ENCODE results near the gene OR10C1. TPM values are rescaled to one million over a fixed set of nuclear protein-coding genes. Genes with fewer than 3 reads are reported as not detected.

The OR10C1 gene
- total and polyA plus RNA-seq, 7 experiments from 2014 or later, result not detected

DNA sequence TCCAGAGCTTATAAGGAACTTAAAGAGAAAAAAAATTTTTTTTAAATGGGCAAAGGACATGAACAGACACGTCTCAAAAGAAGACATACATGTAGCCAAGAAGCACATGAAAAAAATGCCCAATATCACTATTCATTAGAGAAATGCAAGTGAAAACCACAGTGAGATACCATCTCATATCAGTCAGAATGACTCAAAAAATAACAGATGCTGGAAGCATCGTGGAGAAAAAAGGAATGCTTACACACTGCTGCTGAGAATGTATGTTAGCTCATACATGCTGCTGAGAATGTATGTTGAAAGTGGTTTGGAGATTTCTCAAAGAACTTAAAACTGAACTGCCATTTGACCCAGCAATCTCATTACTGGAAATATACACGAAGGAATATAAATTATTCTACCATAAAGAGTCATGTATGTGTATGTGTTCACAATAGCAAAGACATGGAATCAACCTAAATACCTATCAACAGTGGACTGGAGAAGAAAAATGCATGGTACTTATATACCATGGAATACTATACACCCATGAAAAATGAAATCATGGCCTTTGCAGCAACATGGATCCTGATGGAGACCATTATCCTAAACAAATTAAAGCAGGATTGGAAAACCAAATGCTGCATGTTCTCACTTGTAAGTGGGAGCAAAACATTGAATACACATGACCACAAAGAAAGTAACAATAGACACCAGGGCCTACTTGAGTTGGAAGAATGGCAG is 12.5 kb downstream of the OR10C1 start:
- H3K36me3 ChIP-seq (ENCODE audit: control insufficient read depth in 2 of 3, insufficient read depth in 3 of 3, low read length in 3 of 3), result no peaks in the 10 kb centered on the region
- no peak overlapping the region for H3K4me3 ChIP-seq (ENCODE audit: low read length)
- H3K4me1 Mint-ChIP-seq, result no peaks in the 10 kb centered on the region
- no peaks in the 10 kb centered on the region for H3K9me3 ChIP-seq (ENCODE audit: control insufficient read depth in 2 of 3, low read length in 3 of 3)
- H3K36me3 Mint-ChIP-seq, result peaks cover 0 to 3% (median 0%) of the 10 kb centered on the region in 5 donors
- no peak overlapping the region for H3K27ac ChIP-seq (ENCODE audit: low read depth, low read length)
- peaks cover 0 to 9% (median 5%) of the 10 kb centered on the region in 11 donors for H3K9me3 Mint-ChIP-seq
- ChIA-PET CTCF (no interaction called here), POLR2A (no interaction called here)
- intact Hi-C loops (cut with micrococcal nuclease), result no loop called here
- no peak for ATAC-seq
- peaks cover 0 to 6% of the 10 kb centered on the region in 2 donors for H3K27me3 ChIP-seq (ENCODE audit: control insufficient read depth in 2 of 2, insufficient read depth in 2 of 2, low read length in 2 of 2)
- peaks cover 11 to 50% (median 45%) of the 10 kb centered on the region in 5 donors for H3K27me3 Mint-ChIP-seq
- no peak overlapping the region for H3K27ac Mint-ChIP-seq
- no peak for DNase-seq
- H3K4me3 Mint-ChIP-seq, result no peak overlapping the region
- H3K4me1 ChIP-seq (ENCODE audit: control insufficient read depth in 2 of 2, insufficient read depth in 2 of 2, low read length in 2 of 2), result no peaks in the 10 kb centered on the region

DNA sequence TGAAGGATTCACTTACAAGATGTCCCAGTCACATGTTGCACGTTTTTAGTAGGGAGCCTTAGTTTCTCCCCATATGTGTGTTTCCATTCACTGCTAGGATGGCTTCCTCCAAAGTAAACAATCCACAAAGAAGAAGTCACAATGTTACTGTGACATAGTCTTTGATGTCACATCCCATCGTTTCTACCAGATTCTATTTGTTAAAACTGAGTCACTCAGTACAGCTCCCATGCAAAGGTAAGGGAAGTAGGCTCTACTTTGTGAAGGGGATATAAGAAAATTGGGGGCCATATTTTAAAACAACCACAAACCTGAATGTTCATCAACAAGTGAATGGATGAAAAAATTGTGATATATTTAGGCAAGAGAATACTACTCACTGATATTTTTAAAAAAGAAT is 17.9 kb downstream of the OR10C1 start, which contains the start of the genes OR11A1 and OR2H1:
TSS of gene OR11A1 (minus strand) at position 101 of the 400 bp plus-strand sequence. CDS start 29,430 bp downstream, outside the sequence.
TSS of gene OR2H1 (plus strand) at position 185 of the 400 bp plus-strand sequence. CDS start 4,615 bp downstream, outside the sequence.
- no peak within 1 kb of the TSS for H3K27ac ChIP-seq (ENCODE audit: low read depth, low read length)
- no peaks in the 10 kb centered on the region for H3K4me1 ChIP-seq (ENCODE audit: control insufficient read depth in 2 of 2, insufficient read depth in 2 of 2, low read length in 2 of 2)
- ChIA-PET POLR2A (no interaction called here), CTCF (no interaction called here)
- no peaks in the 10 kb centered on the region for H3K36me3 Mint-ChIP-seq
- H3K9me3 Mint-ChIP-seq, result peaks cover 0 to 2% (median 0%) of the 10 kb centered on the region in 11 donors
- intact Hi-C loops (cut with micrococcal nuclease), result no loop called here
- no peaks in the 10 kb centered on the region for H3K9me3 ChIP-seq (ENCODE audit: control insufficient read depth in 2 of 3, low read length in 3 of 3)
- H3K27me3 ChIP-seq (ENCODE audit: control insufficient read depth in 2 of 2, insufficient read depth in 2 of 2, low read length in 2 of 2), result no peaks in the 10 kb centered on the region
- no peak within 1 kb of the TSS for H3K27ac Mint-ChIP-seq
- H3K36me3 ChIP-seq (ENCODE audit: control insufficient read depth in 2 of 3, insufficient read depth in 3 of 3, low read length in 3 of 3), result no peaks in the 10 kb centered on the region
- no peak for ATAC-seq
- no peak for DNase-seq
- no peak within 1 kb of the TSS for H3K4me3 Mint-ChIP-seq
- no peaks in the 10 kb centered on the region for H3K4me1 Mint-ChIP-seq
- no peak within 1 kb of the TSS for H3K4me3 ChIP-seq (ENCODE audit: low read length)
- H3K27me3 Mint-ChIP-seq, result peaks cover 8 to 22% (median 18%) of the 10 kb centered on the region in 5 donors

DNA sequence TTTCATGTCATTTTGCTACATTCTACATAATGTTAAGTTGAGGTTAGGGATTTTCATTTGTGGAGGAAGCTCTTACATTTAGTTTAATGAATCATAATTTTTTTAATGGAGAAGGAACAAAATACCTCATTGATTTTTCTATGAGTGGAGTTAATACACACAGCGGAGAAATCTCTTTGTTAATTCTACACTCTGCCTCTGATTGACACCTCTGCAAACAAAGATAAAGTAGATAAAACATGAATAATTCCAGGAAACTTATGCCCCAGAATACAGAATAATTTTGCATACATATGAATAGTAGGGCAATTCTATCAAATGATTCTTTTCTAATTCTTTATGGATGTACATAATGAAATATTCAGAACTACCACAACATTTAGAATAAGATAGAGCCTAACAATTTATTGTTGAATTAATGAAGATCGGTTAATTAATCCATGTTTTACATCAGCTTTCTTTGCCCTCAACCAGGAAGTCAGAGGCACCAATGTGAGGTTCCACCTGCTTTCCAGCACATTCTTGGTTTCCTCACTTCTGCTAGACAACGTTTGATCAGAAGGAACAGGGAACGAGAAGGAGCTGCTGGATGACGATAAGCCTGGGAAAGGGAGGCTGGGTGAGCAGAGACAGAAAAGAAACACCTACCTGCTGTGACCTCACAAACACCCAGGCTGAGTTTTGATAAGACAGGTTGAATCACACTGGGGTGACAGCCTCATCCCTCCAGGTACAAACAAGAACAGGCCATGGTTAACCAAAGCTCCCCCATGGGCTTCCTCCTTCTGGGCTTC is 22.1 kb downstream of the OR10C1 start:
- CTCF ChIA-PET, result interaction anchor here (0.9 kb wide), 1 partner anchor 11 kb away, joined by 3 read pairs; no protein-coding TSS in a partner anchor
- intact Hi-C loops (cut with micrococcal nuclease), result no loop called here
- Histone ChIP-seq H3K36me3 (ENCODE audit: control insufficient read depth in 2 of 3, insufficient read depth in 3 of 3, low read length in 3 of 3) (no peaks in the 10 kb centered on the region), H3K27ac (ENCODE audit: low read depth, low read length) (no peak overlapping the region), H3K27me3 (ENCODE audit: control insufficient read depth in 2 of 2, insufficient read depth in 2 of 2, low read length in 2 of 2) (peaks cover 0 to 2% of the 10 kb centered on the region in 2 donors), H3K4me1 (ENCODE audit: control insufficient read depth in 2 of 2, insufficient read depth in 2 of 2, low read length in 2 of 2) (no peaks in the 10 kb centered on the region), H3K4me3 (ENCODE audit: low read length) (no peak overlapping the region), H3K9me3 (ENCODE audit: control insufficient read depth in 2 of 3, low read length in 3 of 3) (no peaks in the 10 kb centered on the region)
- POLR2A ChIA-PET, result no interaction called here
- Mint-ChIP-seq H3K4me1 (no peaks in the 10 kb centered on the region), H3K4me3 (no peak overlapping the region), H3K36me3 (no peaks in the 10 kb centered on the region), H3K9me3 (no peaks in the 10 kb centered on the region), H3K27ac (no peak overlapping the region), H3K27me3 (peaks cover 18 to 41% (median 27%) of the 10 kb centered on the region in 5 donors)
- ATAC-seq, result no peak
- DNase-seq, result no peak

DNA sequence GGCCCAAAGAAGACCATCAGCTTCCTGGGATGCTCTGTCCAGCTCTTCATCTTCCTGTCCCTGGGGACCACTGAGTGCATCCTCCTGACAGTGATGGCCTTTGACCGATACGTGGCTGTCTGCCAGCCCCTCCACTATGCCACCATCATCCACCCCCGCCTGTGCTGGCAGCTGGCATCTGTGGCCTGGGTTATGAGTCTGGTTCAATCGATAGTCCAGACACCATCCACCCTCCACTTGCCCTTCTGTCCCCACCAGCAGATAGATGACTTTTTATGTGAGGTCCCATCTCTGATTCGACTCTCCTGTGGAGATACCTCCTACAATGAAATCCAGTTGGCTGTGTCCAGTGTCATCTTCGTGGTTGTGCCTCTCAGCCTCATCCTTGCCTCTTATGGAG is 22.9 kb downstream of the OR10C1 start:
- intact Hi-C loops (cut with micrococcal nuclease), result no loop called here
- Histone ChIP-seq H3K27me3 (ENCODE audit: control insufficient read depth in 2 of 2, insufficient read depth in 2 of 2, low read length in 2 of 2) (peaks cover 0 to 2% of the 10 kb centered on the region in 2 donors), H3K4me3 (ENCODE audit: low read length) (no peak overlapping the region), H3K27ac (ENCODE audit: low read depth, low read length) (no peak overlapping the region), H3K4me1 (ENCODE audit: control insufficient read depth in 2 of 2, insufficient read depth in 2 of 2, low read length in 2 of 2) (no peaks in the 10 kb centered on the region), H3K9me3 (ENCODE audit: control insufficient read depth in 2 of 3, low read length in 3 of 3) (no peaks in the 10 kb centered on the region), H3K36me3 (ENCODE audit: control insufficient read depth in 2 of 3, insufficient read depth in 3 of 3, low read length in 3 of 3) (no peaks in the 10 kb centered on the region)
- POLR2A ChIA-PET, result no interaction called here
- no peaks in the 10 kb centered on the region for H3K4me1 Mint-ChIP-seq
- no peak for DNase-seq
- H3K4me3 Mint-ChIP-seq, result no peak overlapping the region
- no peaks in the 10 kb centered on the region for H3K36me3 Mint-ChIP-seq
- no peak for ATAC-seq
- peaks cover 18 to 41% (median 27%) of the 10 kb centered on the region in 5 donors for H3K27me3 Mint-ChIP-seq
- H3K9me3 Mint-ChIP-seq, result no peaks in the 10 kb centered on the region
- H3K27ac Mint-ChIP-seq, result no peak overlapping the region
- CTCF ChIA-PET, result no interaction called here

DNA sequence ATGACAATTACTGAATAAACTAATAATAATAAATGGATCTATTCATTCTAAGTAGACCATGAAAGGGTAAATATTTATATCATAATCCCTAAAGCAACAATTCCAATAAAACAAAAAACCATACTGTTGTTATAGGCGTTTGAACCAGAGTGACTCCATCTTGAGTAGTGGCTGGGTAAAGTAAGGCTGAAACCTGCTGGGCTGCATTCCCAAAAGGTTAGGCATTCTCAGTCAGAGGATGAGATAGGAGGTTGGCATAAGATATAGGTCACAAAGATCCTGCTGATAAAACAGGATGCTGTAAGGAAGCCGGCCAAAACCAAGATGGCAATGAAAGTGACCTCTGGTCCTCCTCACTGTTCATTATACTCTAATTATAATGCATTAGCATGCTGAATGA is 26.2 kb downstream of the OR10C1 start:
- no peak for DNase-seq
- no peak overlapping the region for H3K4me3 Mint-ChIP-seq
- intact Hi-C loops (cut with micrococcal nuclease), result no loop called here
- Histone ChIP-seq H3K27ac (ENCODE audit: low read depth, low read length) (no peak overlapping the region), H3K4me1 (ENCODE audit: control insufficient read depth in 2 of 2, insufficient read depth in 2 of 2, low read length in 2 of 2) (no peaks in the 10 kb centered on the region), H3K36me3 (ENCODE audit: control insufficient read depth in 2 of 3, insufficient read depth in 3 of 3, low read length in 3 of 3) (no peaks in the 10 kb centered on the region), H3K4me3 (ENCODE audit: low read length) (no peak overlapping the region), H3K9me3 (ENCODE audit: control insufficient read depth in 2 of 3, low read length in 3 of 3) (no peaks in the 10 kb centered on the region), H3K27me3 (ENCODE audit: control insufficient read depth in 2 of 2, insufficient read depth in 2 of 2, low read length in 2 of 2) (peaks cover 0 to 2% of the 10 kb centered on the region in 2 donors)
- ChIA-PET POLR2A (no interaction called here), CTCF (no interaction called here)
- H3K27me3 Mint-ChIP-seq, result peaks cover 17 to 42% (median 27%) of the 10 kb centered on the region in 5 donors
- ATAC-seq, result no peak
- no peaks in the 10 kb centered on the region for H3K36me3 Mint-ChIP-seq
- H3K27ac Mint-ChIP-seq, result no peak overlapping the region
- H3K9me3 Mint-ChIP-seq, result no peaks in the 10 kb centered on the region
- H3K4me1 Mint-ChIP-seq, result no peaks in the 10 kb centered on the region

DNA sequence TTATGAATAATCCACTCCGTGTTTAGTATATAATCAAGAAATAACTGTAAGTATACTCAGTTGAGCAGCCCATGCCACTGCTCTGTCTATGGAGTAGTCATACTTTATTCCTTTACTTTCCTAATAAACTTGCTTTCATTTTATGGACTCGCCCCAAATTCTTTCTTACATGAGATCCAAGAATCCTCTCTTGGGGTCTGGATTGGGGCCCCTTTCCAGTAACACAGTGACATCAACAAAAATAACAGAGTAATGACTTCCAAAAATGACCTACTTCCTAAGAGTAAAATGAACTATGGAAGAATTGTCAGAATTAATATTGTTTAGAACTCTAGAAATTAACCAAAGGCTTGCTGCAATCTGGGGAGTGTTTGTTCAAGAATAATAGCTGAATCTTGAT is 26.7 kb downstream of the OR10C1 start:
- ChIA-PET POLR2A (no interaction called here), CTCF (no interaction called here)
- no peak for ATAC-seq
- Mint-ChIP-seq H3K4me3 (no peak overlapping the region), H3K9me3 (no peaks in the 10 kb centered on the region), H3K36me3 (no peaks in the 10 kb centered on the region), H3K27me3 (peaks cover 17 to 42% (median 27%) of the 10 kb centered on the region in 5 donors), H3K4me1 (no peaks in the 10 kb centered on the region), H3K27ac (no peak overlapping the region)
- intact Hi-C loops (cut with micrococcal nuclease), result no loop called here
- H3K4me1 ChIP-seq (ENCODE audit: control insufficient read depth in 2 of 2, insufficient read depth in 2 of 2, low read length in 2 of 2), result no peaks in the 10 kb centered on the region
- no peaks in the 10 kb centered on the region for H3K9me3 ChIP-seq (ENCODE audit: control insufficient read depth in 2 of 3, low read length in 3 of 3)
- peaks cover 0 to 2% of the 10 kb centered on the region in 2 donors for H3K27me3 ChIP-seq (ENCODE audit: control insufficient read depth in 2 of 2, insufficient read depth in 2 of 2, low read length in 2 of 2)
- DNase-seq, result no peak
- H3K27ac ChIP-seq (ENCODE audit: low read depth, low read length), result no peak overlapping the region
- H3K36me3 ChIP-seq (ENCODE audit: control insufficient read depth in 2 of 3, insufficient read depth in 3 of 3, low read length in 3 of 3), result no peaks in the 10 kb centered on the region
- H3K4me3 ChIP-seq (ENCODE audit: low read length), result no peak overlapping the region
